GM12878 (cell line): ENCODE measurements around the gene HSD17B1. TPM values are rescaled to one million over a fixed set of nuclear protein-coding genes. Genes with fewer than 3 reads are reported as not detected.

Experiments used
- ATAC-seq: fragments of 200-7000 bp; cut with Tn5 transposase; 3 replicates; pipeline ENCODE4 v1.9.1; 2020; ENCODE audit warnings: mild to moderate bottlenecking, moderate library complexity
- BruUV-seq: library from RNA; stranded (reverse); fragments of 400-500 nt; replicated peaks from 2 replicates; lab custom pipeline; 2021; lab: Mats Ljungman, UMichigan
- CTCF ChIA-PET: fragments of 300-600 bp; sonication (Branson Sonifier 250); formaldehyde crosslinking; extraction: SDS; loops from one replicate; lab custom pipeline; 2021; ENCODE audit warnings: inconsistent platforms; lab: Yijun Ruan, JAX
- POLR2A ChIA-PET: fragments of 350-600 bp; formaldehyde crosslinking; extraction: SDS; loops from one replicate; lab custom pipeline; 2021; ENCODE audit warnings: inconsistent platforms; lab: Charles Lee
- RAD21 ChIA-PET: fragments of 300-600 bp; sonication (Branson Sonifier 250); formaldehyde crosslinking; loops from one replicate; lab custom pipeline; 2023; ENCODE audit warnings: antibody characterized with exemption; ENCODE audit not compliant: unreplicated experiment; lab: Charles Lee
- SMC1A ChIA-PET: fragments of 300-600 bp; sonication (Branson Sonifier 250); formaldehyde crosslinking; loops from one replicate; lab custom pipeline; 2023; ENCODE audit not compliant: unreplicated experiment, uncharacterized antibody; lab: Charles Lee
- DNase-seq: peaks from one replicate; pipeline ENCODE4 v3.0.0-alpha.2; 2011; ENCODE audit warnings: low read depth, low spot score
- FAIRE-seq: peaks from 3 replicates; lab custom pipeline; 2011; peaks lifted over from hg19 to GRCh38; lab: Jason Lieb, UNC
- H2AFZ ChIP-seq: 2 replicates; pipeline ENCODE4 v1.6.0; 2011; ENCODE audit warnings: low read depth, low read length, control low read depth; ENCODE audit not compliant: control insufficient read depth
- H3K27ac ChIP-seq: 2 replicates; pipeline ENCODE4 v1.5.1; 2011; ENCODE audit warnings: control low read depth; ENCODE audit not compliant: control insufficient read depth, insufficient read depth
- H3K27me3 ChIP-seq, 2 experiments: replicated peaks in 1 of 2; 2 replicates each; pipeline versions ENCODE4 v1.6.0 to v1.6.1; 2011; ENCODE audit warnings: low read length in 1 of 2; ENCODE audit not compliant: control insufficient read depth in 2 of 2, insufficient read depth in 2 of 2
- H3K36me3 ChIP-seq, 2 experiments: 2 replicates each; pipeline ENCODE4 v1.5.1; 2011; ENCODE audit warnings: low read length in 1 of 2; ENCODE audit not compliant: control insufficient read depth in 2 of 2, insufficient read depth in 2 of 2
- H3K4me1 ChIP-seq: 2 replicates; pipeline ENCODE4 v1.6.1; 2011; ENCODE audit warnings: mild to moderate bottlenecking, low read length, moderate library complexity, mixed read lengths; ENCODE audit not compliant: control insufficient read depth, insufficient read depth
- H3K4me2 ChIP-seq: 2 replicates; pipeline ENCODE4 v1.6.0; 2011; ENCODE audit warnings: control low read depth; ENCODE audit not compliant: control insufficient read depth, insufficient read depth
- H3K4me3 ChIP-seq: fragments of 200-600 bp; sonication (generic); 2 replicates; pipeline ENCODE4 v1.5.1; 2016
- H3K79me2 ChIP-seq: 2 replicates; pipeline ENCODE4 v1.6.0; 2011; ENCODE audit warnings: low read length; ENCODE audit not compliant: control insufficient read depth, insufficient read depth
- H3K9ac ChIP-seq: 2 replicates; pipeline ENCODE4 v1.8.0; 2011; ENCODE audit warnings: low read length, control low read depth, mixed read lengths; ENCODE audit not compliant: control insufficient read depth, insufficient read depth
- H3K9me3 ChIP-seq: replicated peaks from 3 replicates; pipeline ENCODE4 v1.5.1; 2011; ENCODE audit warnings: mild to moderate bottlenecking, low read length; ENCODE audit not compliant: control insufficient read depth, insufficient read depth
- H4K20me1 ChIP-seq: 2 replicates; pipeline ENCODE4 v1.6.0; 2011; ENCODE audit not compliant: control insufficient read depth, insufficient read depth
- GABPA ChIP-seq: IDR thresholded peaks from 2 replicates; pipeline ENCODE4 v1.6.1; 2014; ENCODE audit warnings: antibody characterized with exemption, low read depth, mild to moderate bottlenecking, inconsistent platforms
- IKZF2 ChIP-seq, 2 experiments: fragments of 450-650 bp; IDR thresholded peaks; 2 replicates each; pipeline ENCODE4 v1.6.1; 2017; ENCODE audit warnings: mild to moderate bottlenecking in 2 of 2, moderate library complexity in 2 of 2
- MLLT1 ChIP-seq: fragments of 450-650 bp; IDR thresholded peaks from 2 replicates; pipeline ENCODE4 v1.6.1; 2016; ENCODE audit warnings: mild to moderate bottlenecking
- NBN ChIP-seq: fragments of 450-650 bp; IDR thresholded peaks from 2 replicates; pipeline ENCODE4 v1.6.1; 2016
- RELB ChIP-seq: fragments of 450-650 bp; IDR thresholded peaks from 2 replicates; pipeline ENCODE4 v1.6.1; 2017; ENCODE audit warnings: low read depth, mild to moderate bottlenecking, moderate library complexity
- WRNIP1 ChIP-seq: IDR thresholded peaks from 2 replicates; pipeline ENCODE4 v1.6.1; 2011; ENCODE audit warnings: low read depth, low read length, improper control_type of control experiment, borderline replicate concordance
- ZBED1 ChIP-seq: IDR thresholded peaks from 2 replicates; pipeline ENCODE4 v1.6.1; 2016; ENCODE audit warnings: borderline replicate concordance
- ZBTB33 ChIP-seq: fragments of 450-650 bp; IDR thresholded peaks from 2 replicates; pipeline ENCODE4 v1.6.1; 2017; ENCODE audit warnings: mild to moderate bottlenecking
- ZNF207 ChIP-seq: fragments of 450-650 bp; IDR thresholded peaks from 2 replicates; pipeline ENCODE4 v1.6.1; 2014; ENCODE audit warnings: antibody characterized with exemption, mild to moderate bottlenecking, borderline replicate concordance
- ZNF687 ChIP-seq: fragments of 450-650 bp; IDR thresholded peaks from 2 replicates; pipeline ENCODE4 v1.6.1; 2017; ENCODE audit warnings: mild to moderate bottlenecking, moderate library complexity
- WGBS: methylation state at CpG from one replicate; pipeline ENCODE4 v1.1.6; 2016; ENCODE audit warnings: low lambda C conversion rate; ENCODE audit not compliant: insufficient replicate concordance, insufficient coverage; ENCODE audit errors: missing lambda C conversion rate; 5-methylcytosine and 5-hydroxymethylcytosine counted together
- in situ Hi-C: fragments of 300-500 bp; cut with MboI; formaldehyde crosslinking; loops from 9 replicates; pipeline ENCODE4 v1.14.3; 2018; ENCODE audit warnings: mixed read lengths
- intact Hi-C: fragments of 100-400 bp; cut with micrococcal nuclease; formaldehyde crosslinking; loops from one replicate; pipeline ENCODE4 v1.14.2; 2022; ENCODE audit not compliant: unreplicated experiment
- polyA plus RNA-seq, 11 experiments: library from polyadenylated mRNA; depleted of rRNA in 4 of 11; unstranded in 6 of 11; stranded (reverse) in 5 of 11; fragments of >200 nt; fragmentation: Nextera tagmentation in 4 of 11; fragmentation: Illumina TruSeq in 1 of 11; extraction: Ambion mirVana in 4 of 11; extraction: Trizol in 1 of 11; gene quantifications; 1 replicate in 1 of 11; 2 replicates in 10 of 11; pipeline versions ENCODE4 v1.2.1 to v1.2.3, GENCODE V29; 2011 to 2016; ENCODE audit warnings: inconsistent platforms in 2 of 11, missing spikeins in 2 of 11, low read depth in 1 of 11
- total RNA-seq, 4 experiments: library from RNA; depleted of rRNA in 3 of 4; stranded (reverse); fragments of >200 nt in 3 of 4; fragmentation: Illumina TruSeq in 1 of 4; extraction: Trizol in 1 of 4; gene quantifications; 2 replicates each; pipeline versions ENCODE4 v1.2.1 to v1.2.3, GENCODE V29; 2013 to 2021

Gene HSD17B1
- total and polyA plus RNA-seq, 10 of the 15 experiments (the other 5 are each of a cell fraction or from before 2014, with no cell fraction given) = 0.15 to 1.1 (median 0.42) TPM

- peak overlapping the region; percentile 81 for H2AFZ ChIP-seq
- TSS peak; percentile 89 for BruUV-seq
- peak overlapping the region; percentile 77 for H3K4me3 ChIP-seq
- H3K4me1 ChIP-seq = peaks cover 25% of the 10 kb centered on the region
- H3K9me3 ChIP-seq = no peaks in the 10 kb centered on the region
- in situ Hi-C loops = no loop called here
- no peaks in the 10 kb centered on the region for H4K20me1 ChIP-seq
- RAD21 ChIA-PET = interaction anchor here (0.6 to 3.4 kb wide), 8 partner anchors 8 to 415 kb away, joined by 3 to 17 read pairs (median 4); partner anchors contain the start of genes PLEKHH3 and PSMC3IP
- H3K27ac ChIP-seq = peak overlapping the region; percentile 75
- no peaks in the 10 kb centered on the region for H3K27me3 ChIP-seq
- POLR2A ChIA-PET = interaction anchor here (0.7 to 2.1 kb wide), 5 partner anchors 13 to 146 kb away, joined by 3 to 13 read pairs (median 3); partner anchors contain the start of gene PLEKHH3
- intact Hi-C loops = loop anchor here (1.0 kb wide), 1 partner anchor 42 kb away; the partner anchor contains the start of gene PSMC3IP
- peak overlapping the region; percentile 93 for H3K4me2 ChIP-seq
- FAIRE-seq (peak; percentile 7), DNase-seq (no peak), ATAC-seq (peak; percentile 27; the same call in 2 of the 3 replicates)
- SMC1A ChIA-PET = interaction anchor here (0.8 to 1.7 kb wide), 7 partner anchors 8 to 238 kb away, joined by 3 to 11 read pairs (median 4); partner anchors contain the start of genes MLX and VPS25
- 43% methylated on average over 26 of the region's 26 CpGs for WGBS
- peak overlapping the region; percentile 81 for H3K9ac ChIP-seq
- CTCF ChIA-PET = interaction anchor here (0.9 to 3.1 kb wide), 11 partner anchors 12 to 402 kb away, joined by 3 to 21 read pairs (median 4); partner anchors contain the start of genes HSD17B1 and STAT3
- peaks cover 13% of the 10 kb centered on the region for H3K79me2 ChIP-seq
- H3K36me3 ChIP-seq = peaks cover 0 to 5% of the 10 kb centered on the region in 2 experiments; a peak in 2 of 4 replicates
- TF ChIP-seq RELB (peak; percentile 67), GABPA (no peak), NBN (peak; percentile 66; the same call in 1 of the 2 replicates), IKZF2 (IDR thresholded peaks at IDR 0.05) (0 out of 4 replicates have a peak, but pooled peaks of 1 of the 2 experiments have one; percentile 33), ZNF687 (peak; percentile 43), MLLT1 (peak; percentile 79), ZNF207 (peak; percentile 75; the same call in 1 of the 2 replicates), WRNIP1 (no peak), ZBED1 (no peak), ZBTB33 (peak; percentile 45; the same call in 1 of the 2 replicates)
Measured at GRCh38 chr17:42535155-42536047, 17.3 kb upstream of the HSD17B1 start.
